ENCODE results near the gene POLR3F. TPM values are rescaled to one million over a fixed set of nuclear protein-coding genes. Genes with fewer than 3 reads are reported as not detected.
"Not testable (repeated sequence)": the region's sequence is repeated elsewhere in the genome, so short reads cannot be mapped to it uniquely, and the experiment has no call there.

Gene POLR3F
- total RNA-seq, 1 donor from 2014 or later: 15.3 TPM

GRCh38 chr20:18515973-18516372 lies 48.8 kb downstream of the POLR3F start:
- peaks cover 17% of the 10 kb centered on the region for H3K4me1 Mint-ChIP-seq

GRCh38 chr20:18522066-18522465 lies 54.9 kb downstream of the POLR3F start:
- H3K9me3 Mint-ChIP-seq; H3K4me3 Mint-ChIP-seq; DNase-seq; H3K4me1 Mint-ChIP-seq; H3K27me3 Mint-ChIP-seq; intact Hi-C loops (cut with micrococcal nuclease); H3K27ac Mint-ChIP-seq: not testable (repeated sequence)
- peaks cover 24% of the 10 kb centered on the region for H3K36me3 Mint-ChIP-seq (ENCODE audit: low read depth)

More at GRCh38 chr20:18515973-18516372, 48.8 kb downstream of the POLR3F start:
- no peak overlapping the region for H3K27ac Mint-ChIP-seq
- no peak for DNase-seq
- intact Hi-C loops (cut with micrococcal nuclease): no loop called here
- no peaks in the 10 kb centered on the region for H3K9me3 Mint-ChIP-seq
- H3K36me3 Mint-ChIP-seq (ENCODE audit: low read depth): peaks cover 30% of the 10 kb centered on the region
- no peak overlapping the region for H3K4me3 Mint-ChIP-seq
- no peaks in the 10 kb centered on the region for H3K27me3 Mint-ChIP-seq

GRCh38 chr20:18523066-18523465 lies 55.9 kb downstream of the POLR3F start:
- H3K4me1 Mint-ChIP-seq: no peaks in the 10 kb centered on the region
- no peaks in the 10 kb centered on the region for H3K9me3 Mint-ChIP-seq
- no peak overlapping the region for H3K27ac Mint-ChIP-seq
- no peak overlapping the region for H3K4me3 Mint-ChIP-seq
- H3K27me3 Mint-ChIP-seq: no peaks in the 10 kb centered on the region
- intact Hi-C loops (cut with micrococcal nuclease): no loop called here
- peaks cover 30% of the 10 kb centered on the region for H3K36me3 Mint-ChIP-seq (ENCODE audit: low read depth)
- no peak for DNase-seq

GRCh38 chr20:18524646-18525045 lies 57.5 kb downstream of the POLR3F start:
- H3K36me3 Mint-ChIP-seq (ENCODE audit: low read depth): peaks cover 46% of the 10 kb centered on the region
- H3K9me3 Mint-ChIP-seq: no peaks in the 10 kb centered on the region
- H3K27me3 Mint-ChIP-seq: no peaks in the 10 kb centered on the region
- intact Hi-C loops (cut with micrococcal nuclease): no loop called here
- no peaks in the 10 kb centered on the region for H3K4me1 Mint-ChIP-seq
- H3K27ac Mint-ChIP-seq: no peak overlapping the region
- no peak overlapping the region for H3K4me3 Mint-ChIP-seq
- DNase-seq: no peak

- intact Hi-C loops (cut with micrococcal nuclease); H3K27ac Mint-ChIP-seq; H3K4me3 Mint-ChIP-seq; H3K27me3 Mint-ChIP-seq; H3K9me3 Mint-ChIP-seq; DNase-seq; H3K4me1 Mint-ChIP-seq: not testable (repeated sequence)
- peaks cover 60% of the 10 kb centered on the region for H3K36me3 Mint-ChIP-seq (ENCODE audit: low read depth)
Observed at GRCh38 chr20:18526761-18527160, 59.6 kb downstream of the POLR3F start.

- Mint-ChIP-seq H3K4me3 (no peak overlapping the region), H3K9me3 (no peaks in the 10 kb centered on the region), H3K27me3 (no peaks in the 10 kb centered on the region), H3K27ac (no peak overlapping the region), H3K36me3 (ENCODE audit: low read depth) (peaks cover 66% of the 10 kb centered on the region), H3K4me1 (no peaks in the 10 kb centered on the region)
- DNase-seq: no peak
- intact Hi-C loops (cut with micrococcal nuclease): no loop called here
Observed at GRCh38 chr20:18527339-18527738, 60.1 kb downstream of the POLR3F start.

- H3K27ac Mint-ChIP-seq: no peak overlapping the region
- H3K36me3 Mint-ChIP-seq (ENCODE audit: low read depth): peaks cover 71% of the 10 kb centered on the region
Observed at GRCh38 chr20:18527836-18528235, 60.6 kb downstream of the POLR3F start.

GRCh38 chr20:18529041-18529440 lies 61.9 kb downstream of the POLR3F start:
- Mint-ChIP-seq H3K9me3 (no peaks in the 10 kb centered on the region), H3K4me3 (no peak overlapping the region), H3K36me3 (ENCODE audit: low read depth) (peaks cover 75% of the 10 kb centered on the region), H3K27ac (no peak overlapping the region), H3K4me1 (no peaks in the 10 kb centered on the region), H3K27me3 (no peaks in the 10 kb centered on the region)
- DNase-seq: no peak
- intact Hi-C loops (cut with micrococcal nuclease): no loop called here

More at GRCh38 chr20:18527836-18528235, 60.6 kb downstream of the POLR3F start:
- DNase-seq: no peak
- no peaks in the 10 kb centered on the region for H3K27me3 Mint-ChIP-seq
- intact Hi-C loops (cut with micrococcal nuclease): no loop called here
- H3K9me3 Mint-ChIP-seq: no peaks in the 10 kb centered on the region
- no peak overlapping the region for H3K4me3 Mint-ChIP-seq
- H3K4me1 Mint-ChIP-seq: no peaks in the 10 kb centered on the region

GRCh38 chr20:18532626-18533025 lies 65.4 kb downstream of the POLR3F start:
- Mint-ChIP-seq H3K27me3 (no peaks in the 10 kb centered on the region), H3K27ac (no peak overlapping the region), H3K36me3 (ENCODE audit: low read depth) (peaks cover 77% of the 10 kb centered on the region), H3K9me3 (no peaks in the 10 kb centered on the region), H3K4me1 (no peaks in the 10 kb centered on the region), H3K4me3 (no peak overlapping the region)
- DNase-seq: no peak
- intact Hi-C loops (cut with micrococcal nuclease): no loop called here

- intact Hi-C loops (cut with micrococcal nuclease): no loop called here
- no peak overlapping the region for H3K27ac Mint-ChIP-seq
- H3K36me3 Mint-ChIP-seq (ENCODE audit: low read depth): peaks cover 75% of the 10 kb centered on the region
- no peak overlapping the region for H3K4me3 Mint-ChIP-seq
- no peaks in the 10 kb centered on the region for H3K9me3 Mint-ChIP-seq
- no peaks in the 10 kb centered on the region for H3K27me3 Mint-ChIP-seq
- H3K4me1 Mint-ChIP-seq: no peaks in the 10 kb centered on the region
- no peak for DNase-seq
Observed at GRCh38 chr20:18533491-18533890, 66.3 kb downstream of the POLR3F start.

GRCh38 chr20:18533978-18534644 lies 66.9 kb downstream of the POLR3F start:
- DNase-seq: no peak
- H3K4me1 Mint-ChIP-seq: no peaks in the 10 kb centered on the region
- no peaks in the 10 kb centered on the region for H3K27me3 Mint-ChIP-seq
- no peak overlapping the region for H3K27ac Mint-ChIP-seq
- peaks cover 69% of the 10 kb centered on the region for H3K36me3 Mint-ChIP-seq (ENCODE audit: low read depth)
- intact Hi-C loops (cut with micrococcal nuclease): no loop called here
- H3K9me3 Mint-ChIP-seq: no peaks in the 10 kb centered on the region
- no peak overlapping the region for H3K4me3 Mint-ChIP-seq

Other genes starting within 250 kb of the POLR3F start
- gene ZNF133, start 178.9 kb upstream of the POLR3F start, total RNA-seq: 10.2 and 10.5 TPM in 2 replicates
- gene DZANK1, start 360 bp upstream of the POLR3F start, total RNA-seq: 1.8 and 1.9 TPM in 2 replicates
- 21.1 and 24.3 TPM in 2 replicates for gene RBBP9, start 29.8 kb downstream of the POLR3F start, total RNA-seq
- gene SEC23B, start 40.5 kb downstream of the POLR3F start, total RNA-seq: 108 TPM in 2 replicates
- gene SMIM26, start 100.0 kb downstream of the POLR3F start, total RNA-seq: 55.8 and 60.2 TPM in 2 replicates
- gene DTD1, start 120.7 kb downstream of the POLR3F start, total RNA-seq: 49.2 and 49.9 TPM in 2 replicates